SK-N-MC (cell line): Measurements from ENCODE around the gene DNA2.

Experiments
- EZH2 ChIP-seq: fragments of 200-600 bp; sonication (generic); IDR thresholded peaks from one replicate; pipeline ENCODE4 v1.6.1; 2017; ENCODE audit warnings: antibody characterized with exemption
- POLR2AphosphoS5 ChIP-seq: IDR thresholded peaks from 2 replicates; pipeline ENCODE4 v1.6.1; 2012; ENCODE audit warnings: mild to moderate bottlenecking, low read depth, low read length, borderline replicate concordance

DNA sequence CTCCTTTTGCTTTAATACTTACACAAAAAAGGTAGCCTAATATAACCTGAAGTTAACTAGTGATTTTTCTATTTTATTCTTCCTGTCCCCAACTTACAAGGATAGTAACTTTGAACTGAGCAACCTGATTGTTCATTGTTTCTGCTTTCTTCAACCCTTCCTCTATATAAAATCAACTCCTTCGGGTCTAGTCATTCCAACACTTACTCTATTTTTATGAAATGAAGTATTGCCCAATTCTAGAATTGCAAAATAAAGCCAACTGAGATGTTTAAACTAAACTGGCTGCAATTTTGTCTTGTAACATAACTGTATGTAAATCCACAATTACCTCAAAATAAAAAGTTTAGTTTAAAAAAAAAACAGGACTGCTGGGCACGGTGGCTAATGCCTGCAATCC is 20.3 kb upstream of the DNA2 start:
- TF ChIP-seq POLR2AphosphoS5 (no peak), EZH2 (no peak)
